Stimulated activated CD8-positive, alpha-beta memory T cell treated with anti-CD3 and anti-CD28 coated beads, Interleukin-12 subunit alpha, Interleukin-12 subunit beta, amount 100 ng/mL, for 24 hours (primary cell): ENCODE data around the gene PPIB.
"Not testable (repeated sequence)": the region's sequence is repeated elsewhere in the genome, so short reads cannot be mapped to it uniquely, and the experiment has no call there.

Experiments
- DNase-seq: peaks from one replicate; pipeline ENCODE4 v3.0.0-alpha.2; 2020; ENCODE audit errors: extremely low read depth

Gene PPIB

DNA sequence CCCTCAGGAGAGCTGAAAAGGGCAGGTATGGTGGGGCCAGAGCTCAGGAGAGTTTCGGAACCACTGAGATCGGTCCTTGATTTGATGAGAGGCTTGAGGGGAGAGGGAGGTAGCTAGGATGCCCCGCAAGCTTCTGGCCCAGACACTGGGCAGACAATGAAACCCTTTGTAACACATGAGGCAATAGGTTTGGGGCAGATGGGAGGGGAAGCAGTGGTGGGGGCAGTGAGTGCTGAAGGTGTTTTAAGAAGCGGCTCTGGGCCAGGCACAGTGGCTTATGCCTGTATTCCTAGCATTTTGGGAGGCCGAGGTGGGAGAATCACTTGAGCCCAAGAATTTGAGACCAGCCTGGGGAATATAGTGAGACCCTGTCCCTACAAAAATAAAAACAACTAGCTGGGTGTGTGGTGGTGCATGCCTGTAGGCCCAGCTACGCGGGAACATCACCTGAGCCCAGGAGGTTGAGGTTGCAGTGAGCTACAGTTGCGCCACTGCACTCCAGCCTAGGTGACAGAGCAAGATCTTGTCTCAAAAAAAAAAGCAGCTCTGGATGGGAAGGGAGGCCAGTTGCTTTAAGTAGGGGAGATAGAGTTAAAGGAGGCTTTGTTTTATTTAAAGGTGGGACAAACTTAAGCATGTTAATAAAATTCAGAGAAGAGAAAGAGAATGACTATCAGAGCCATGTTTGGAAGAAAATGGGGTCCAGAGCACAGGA lies 20.9 kb downstream of the PPIB start:
- DNase-seq: no peak

- DNase-seq: no peak
Observed at GRCh38 chr15:64138331-64138941, 24.4 kb downstream of the PPIB start.

DNA sequence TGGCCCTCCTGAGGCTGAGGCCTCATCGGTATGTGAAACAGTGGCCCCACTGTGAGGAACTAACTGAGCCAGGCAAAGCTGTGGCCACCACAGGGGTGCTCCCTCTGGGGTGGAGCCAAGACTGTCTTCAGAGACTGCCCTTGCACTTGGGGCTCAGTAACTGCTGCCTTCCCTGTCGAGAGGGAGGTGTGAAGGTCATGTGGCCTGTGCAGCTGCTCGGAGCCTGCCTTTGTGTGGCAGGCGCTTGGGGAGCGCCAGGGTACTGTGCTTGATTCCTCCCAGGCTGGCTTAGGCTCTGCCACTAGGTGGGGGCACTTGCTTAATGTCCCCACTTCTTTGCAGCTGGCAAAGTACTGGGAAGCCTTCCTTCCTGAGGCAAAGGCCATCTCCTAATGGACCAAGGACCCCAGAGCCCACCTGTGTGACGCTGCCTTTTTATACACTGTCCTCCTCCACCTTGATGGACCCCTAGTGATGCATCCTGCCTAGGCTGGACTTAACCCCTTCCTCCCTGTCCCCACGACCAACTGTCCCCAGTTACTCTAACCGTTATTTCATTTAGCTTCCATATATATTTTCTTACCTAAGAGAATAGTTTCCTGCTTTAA lies 25.5 kb downstream of the PPIB start:
- DNase-seq: no peak

GRCh38 chr15:64136347-64136746 lies 26.5 kb downstream of the PPIB start:
- DNase-seq: no peak

- DNase-seq: no peak
Observed at GRCh38 chr15:64134345-64134829, 28.4 kb downstream of the PPIB start.

- DNase-seq: no peak
Observed at GRCh38 chr15:64133623-64134344, 29.0 kb downstream of the PPIB start.

GRCh38 chr15:64132217-64132616 lies 30.6 kb downstream of the PPIB start:
- no peak for DNase-seq

- no peak for DNase-seq
Observed at GRCh38 chr15:64131547-64131946, 31.3 kb downstream of the PPIB start.

DNA sequence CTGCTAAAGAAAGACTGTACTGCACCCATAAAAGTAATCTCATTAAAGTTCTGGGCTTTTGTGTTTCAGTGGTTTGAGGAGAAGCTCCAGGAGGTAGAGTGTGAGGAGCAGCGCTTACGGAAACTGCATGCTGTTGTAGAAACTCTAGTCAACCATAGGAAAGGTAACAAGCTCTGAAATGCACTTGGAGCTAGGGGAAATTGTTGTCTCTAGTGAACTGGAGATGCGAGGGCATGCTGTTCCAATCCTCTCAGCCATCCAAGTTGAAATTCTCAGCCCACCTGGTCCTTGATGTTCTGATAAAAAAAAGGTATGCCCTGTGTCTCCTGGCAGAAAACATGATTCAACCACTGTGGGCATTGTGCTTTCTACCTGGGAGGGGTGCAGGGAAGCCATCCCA lies 32.7 kb downstream of the PPIB start:
- no peak for DNase-seq

DNA sequence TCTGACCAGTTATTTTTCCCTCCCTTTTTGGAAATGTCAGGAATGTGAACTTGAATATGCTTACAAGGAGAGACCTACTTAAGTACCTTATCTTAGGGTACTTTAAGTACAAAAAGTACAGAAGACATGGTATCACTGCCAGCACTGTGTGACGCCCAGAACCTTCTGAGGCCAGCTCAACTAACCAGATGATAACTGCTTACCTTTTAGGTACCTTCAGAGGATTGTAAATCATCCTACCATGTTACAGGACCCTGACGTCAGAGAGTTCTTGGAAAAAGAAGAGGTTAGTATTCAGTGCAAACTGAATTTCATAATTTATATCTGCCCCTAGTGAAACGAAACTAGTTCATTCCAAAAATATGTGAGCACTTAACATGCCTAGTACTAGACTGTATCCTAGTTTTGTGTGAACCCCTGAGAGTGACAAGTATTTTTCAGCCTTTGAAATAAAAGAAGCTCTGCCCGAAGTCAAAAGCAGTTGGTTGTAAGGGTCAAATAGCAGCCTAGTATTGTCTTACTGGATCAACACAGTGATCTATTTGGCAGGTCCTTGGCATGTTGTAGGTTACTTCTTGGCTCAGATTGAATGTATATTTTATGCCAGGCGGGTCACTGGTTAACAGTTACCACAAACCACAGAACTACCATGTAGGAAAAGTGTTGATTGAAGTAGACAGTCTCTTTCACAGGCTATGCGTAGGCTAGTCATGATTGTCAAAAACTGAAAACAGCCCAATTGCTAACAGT lies 35.1 kb downstream of the PPIB start:
- DNase-seq: no peak

GRCh38 chr15:64125978-64126377 lies 36.8 kb downstream of the PPIB start:
- no peak for DNase-seq

DNA sequence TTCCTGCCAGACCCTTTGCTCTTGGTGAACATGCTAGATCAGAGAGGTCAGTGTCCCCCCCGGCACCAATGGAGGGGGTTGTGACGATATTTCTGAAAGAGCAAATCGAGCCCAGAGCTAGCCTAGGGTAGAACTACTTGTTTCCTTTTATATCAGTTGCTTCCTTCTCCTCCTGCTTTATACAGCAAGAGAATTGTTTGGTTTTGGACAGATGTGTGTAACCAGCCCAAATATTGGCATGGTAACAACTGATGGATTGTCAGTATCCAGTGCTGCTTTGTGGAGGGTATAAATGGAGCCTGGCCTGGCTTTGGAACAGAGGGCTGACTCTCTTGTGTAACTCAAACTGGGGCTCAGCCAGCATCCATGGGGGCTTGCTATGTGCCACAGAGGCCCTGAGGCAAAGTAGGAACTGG lies 39.9 kb downstream of the PPIB start:
- DNase-seq: no peak

GRCh38 chr15:64122444-64122843 lies 40.4 kb downstream of the PPIB start:
- no peak for DNase-seq

DNA sequence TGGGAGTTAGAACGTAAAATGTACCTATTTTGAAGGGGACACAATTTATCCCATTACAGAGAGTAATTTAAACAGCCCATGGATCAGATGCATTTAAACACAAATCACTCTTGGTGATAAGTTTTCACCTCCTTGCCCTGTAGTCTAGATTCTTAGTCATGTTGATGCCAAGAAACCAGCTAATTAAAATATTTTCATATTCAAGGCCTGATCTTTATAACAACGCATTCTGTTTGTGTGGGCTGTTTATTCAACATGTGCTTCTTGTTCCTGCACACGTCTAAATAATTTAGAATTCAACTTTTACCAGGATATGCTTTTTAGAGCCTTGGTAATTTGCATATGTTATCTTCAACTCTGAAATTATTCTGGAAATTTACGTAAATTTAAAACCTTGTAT lies 41.2 kb downstream of the PPIB start:
- DNase-seq: no peak

DNA sequence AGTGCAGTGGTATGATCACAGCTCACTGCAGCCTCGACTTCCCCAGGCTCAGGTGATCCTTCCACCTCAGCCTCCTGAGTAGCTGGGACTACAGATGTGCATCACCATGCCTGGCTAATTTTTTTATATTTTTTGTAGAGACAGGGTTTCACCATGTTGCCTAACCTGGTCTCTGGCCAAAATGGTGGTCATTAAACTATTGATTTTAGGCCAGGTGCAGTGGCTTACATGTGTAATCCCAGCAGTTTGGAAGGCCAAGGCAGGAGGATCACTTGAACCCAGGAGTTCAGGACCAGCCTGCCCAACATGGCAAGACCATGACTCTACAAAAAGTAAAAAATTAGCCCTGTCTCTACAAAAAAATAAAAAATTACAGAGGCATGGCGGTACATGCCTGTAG lies 42.5 kb downstream of the PPIB start:
- DNase-seq: not testable (repeated sequence)

- DNase-seq: no peak
Observed at GRCh38 chr15:64117759-64118487, 44.9 kb downstream of the PPIB start.

GRCh38 chr15:64112904-64113303 lies 49.9 kb downstream of the PPIB start:
- no peak for DNase-seq

DNA sequence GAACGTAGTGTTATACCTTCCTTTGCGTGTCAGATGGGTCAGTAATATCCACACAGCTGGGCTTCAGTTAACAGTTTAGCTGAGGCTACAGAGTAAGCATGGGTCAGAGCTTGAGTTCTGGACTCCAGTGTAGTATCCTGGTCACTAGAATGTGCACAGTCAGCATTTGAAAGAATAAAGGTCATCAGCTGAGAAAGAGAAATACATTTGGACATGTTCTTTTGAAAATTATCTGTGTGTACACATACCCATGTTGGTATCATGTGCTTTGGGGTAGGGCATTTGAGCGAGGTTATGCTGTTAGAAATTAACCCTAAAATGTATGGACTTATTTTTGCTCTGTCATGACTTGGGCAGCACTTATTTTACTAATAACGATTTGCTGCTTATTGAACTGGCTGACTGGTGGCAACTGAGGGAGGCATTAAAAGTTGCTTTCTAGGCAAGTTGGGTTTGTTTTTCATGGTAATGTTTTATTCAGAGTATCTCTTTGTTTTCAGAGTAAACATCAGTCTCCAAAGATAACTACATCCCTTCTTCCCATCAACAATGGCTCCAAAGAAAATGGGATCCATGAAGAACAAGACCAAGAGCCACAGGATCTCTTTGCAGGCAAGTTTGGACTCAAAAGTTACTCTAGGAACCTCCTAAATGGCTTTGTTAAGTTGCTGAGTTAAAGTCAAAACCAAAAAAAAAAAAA lies 50.6 kb downstream of the PPIB start:
- no peak for DNase-seq

GRCh38 chr15:64111679-64112050 lies 51.2 kb downstream of the PPIB start:
- no peak for DNase-seq

GRCh38 chr15:64110950-64111678 lies 51.7 kb downstream of the PPIB start:
- no peak for DNase-seq
